ENCODE measurements around the gene ELOB. TPM values are rescaled to one million over a fixed set of nuclear protein-coding genes. Genes with fewer than 3 reads are reported as not detected.
"Not testable (repeated sequence)": the region's sequence is repeated elsewhere in the genome, so short reads cannot be mapped to it uniquely, and the experiment has no call there.

ELOB gene
- total and polyA plus RNA-seq, 2 donors (not counting 1 experiment from before 2014, with no cell fraction given) = 124 to 436 TPM

DNA sequence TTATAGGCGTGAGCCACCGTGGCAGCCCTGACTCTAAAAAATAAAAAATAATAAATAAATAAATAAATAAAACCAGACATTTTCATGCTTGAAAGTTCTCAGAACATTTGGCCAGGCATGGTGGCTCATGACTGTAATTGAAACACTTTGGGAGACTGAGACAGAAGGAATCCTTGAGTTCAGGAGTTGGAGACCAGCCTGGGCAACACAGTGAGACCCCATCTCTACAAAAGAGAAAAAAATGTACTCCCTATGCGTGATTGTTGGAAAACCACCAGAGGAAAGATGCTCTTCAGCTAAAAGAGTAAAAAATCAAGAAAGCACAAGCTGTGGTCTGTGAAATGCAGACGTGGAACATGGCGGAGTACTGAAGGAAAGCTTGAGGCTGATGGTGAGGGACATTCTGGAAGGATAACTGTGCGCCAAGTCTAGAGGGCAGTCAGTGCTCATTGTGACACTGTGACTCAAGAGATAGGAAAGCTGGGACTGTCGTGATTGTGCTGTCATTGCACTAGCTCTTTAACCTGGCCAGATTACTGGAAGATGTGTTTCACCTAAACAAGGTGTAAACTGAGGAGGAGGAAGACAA, 52.9 kb downstream of the ELOB start:
- no peaks in the 10 kb centered on the region for H3K79me2 ChIP-seq (ENCODE audit: control insufficient read depth, insufficient read depth, low read length)
- DNase-seq (ENCODE audit: low read depth in 2 of 2) = no peak
- TF ChIP-seq EZH2 (IDR thresholded peaks at IDR 0.05; ENCODE audit: low read length, missing control alignments) = no peak
- TF ChIP-seq, protein P1, sequence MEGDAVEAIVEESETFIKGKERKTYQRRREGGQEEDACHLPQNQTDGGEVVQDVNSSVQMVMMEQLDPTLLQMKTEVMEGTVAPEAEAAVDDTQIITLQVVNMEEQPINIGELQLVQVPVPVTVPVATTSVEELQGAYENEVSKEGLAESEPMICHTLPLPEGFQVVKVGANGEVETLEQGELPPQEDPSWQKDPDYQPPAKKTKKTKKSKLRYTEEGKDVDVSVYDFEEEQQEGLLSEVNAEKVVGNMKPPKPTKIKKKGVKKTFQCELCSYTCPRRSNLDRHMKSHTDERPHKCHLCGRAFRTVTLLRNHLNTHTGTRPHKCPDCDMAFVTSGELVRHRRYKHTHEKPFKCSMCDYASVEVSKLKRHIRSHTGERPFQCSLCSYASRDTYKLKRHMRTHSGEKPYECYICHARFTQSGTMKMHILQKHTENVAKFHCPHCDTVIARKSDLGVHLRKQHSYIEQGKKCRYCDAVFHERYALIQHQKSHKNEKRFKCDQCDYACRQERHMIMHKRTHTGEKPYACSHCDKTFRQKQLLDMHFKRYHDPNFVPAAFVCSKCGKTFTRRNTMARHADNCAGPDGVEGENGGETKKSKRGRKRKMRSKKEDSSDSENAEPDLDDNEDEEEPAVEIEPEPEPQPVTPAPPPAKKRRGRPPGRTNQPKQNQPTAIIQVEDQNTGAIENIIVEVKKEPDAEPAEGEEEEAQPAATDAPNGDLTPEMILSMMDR (conservative IDR thresholded peaks at IDR 0.05 in 1 of 2, IDR thresholded peaks at IDR 0.05 in 1 of 2; ENCODE audit: low read depth in 1 of 2, low read length in 2 of 2) = no peak
- no peaks in the 10 kb centered on the region for H4K20me1 ChIP-seq (ENCODE audit: control insufficient read depth, extremely low read depth, insufficient read depth, low read length)
- H3K4me1 ChIP-seq (ENCODE audit: control insufficient read depth, extremely low read depth, insufficient read depth, low read length) = no peaks in the 10 kb centered on the region
- peaks cover 4% of the 10 kb centered on the region for H3K27me3 ChIP-seq (ENCODE audit: control insufficient read depth, insufficient read depth, low read length)
- no peak overlapping the region for H3K4me3 ChIP-seq (replicated peaks in 1 of 4; ENCODE audit: control extremely low read depth in 1 of 4, insufficient read depth in 1 of 4, low read depth in 3 of 4, low read length in 4 of 4)
- no peaks in the 10 kb centered on the region for H3K36me3 ChIP-seq (ENCODE audit: control insufficient read depth, insufficient read depth, low read length)
- no peak overlapping the region for H3K9ac ChIP-seq (ENCODE audit: insufficient read depth, low read length)
- no peaks in the 10 kb centered on the region for H3K9me3 ChIP-seq (ENCODE audit: control insufficient read depth, insufficient read depth, low read depth, low read length)
- H2AFZ ChIP-seq (ENCODE audit: low read length) = no peak overlapping the region
- H3K27ac ChIP-seq (ENCODE audit: insufficient read depth, low read length) = no peak overlapping the region
- H3K4me2 ChIP-seq (ENCODE audit: extremely low read depth, insufficient read depth, low read length) = no peak overlapping the region

DNA sequence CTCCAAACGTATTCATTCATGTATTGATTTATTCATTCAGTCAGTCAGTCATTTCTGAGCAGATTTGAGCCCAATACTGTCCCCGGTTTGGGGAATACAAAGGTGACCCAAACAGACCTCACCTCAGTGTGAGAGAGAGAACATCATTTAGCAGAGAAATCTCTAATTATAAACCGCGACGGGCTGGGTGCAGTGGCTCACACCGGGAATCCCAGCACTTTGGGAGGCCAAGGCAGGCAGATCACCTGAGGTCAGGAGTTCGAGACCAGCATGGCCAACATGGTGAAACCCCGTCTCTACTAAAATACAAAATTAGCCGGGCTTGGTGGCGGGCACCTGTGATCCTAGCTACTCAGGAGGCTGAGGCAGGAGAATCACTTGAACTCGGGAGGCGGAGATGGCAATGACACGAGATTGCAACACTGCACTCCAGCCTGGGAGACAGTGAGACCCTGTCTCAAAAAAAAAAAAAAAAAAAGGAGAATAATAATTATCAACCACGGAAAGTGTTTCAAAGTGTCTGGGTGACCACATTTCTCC, 55.4 kb downstream of the ELOB start:
- H2AFZ ChIP-seq (ENCODE audit: low read length) = peak overlapping the region; percentile 75
- H3K4me2 ChIP-seq (ENCODE audit: extremely low read depth, insufficient read depth, low read length) = peak overlapping the region; percentile 25
- H3K79me2 ChIP-seq (ENCODE audit: control insufficient read depth, insufficient read depth, low read length); DNase-seq (ENCODE audit: low read depth in 2 of 2); H3K4me1 ChIP-seq (ENCODE audit: control insufficient read depth, extremely low read depth, insufficient read depth, low read length); H3K9me3 ChIP-seq (ENCODE audit: control insufficient read depth, insufficient read depth, low read depth, low read length); H3K27me3 ChIP-seq (ENCODE audit: control insufficient read depth, insufficient read depth, low read length); H3K9ac ChIP-seq (ENCODE audit: insufficient read depth, low read length); H4K20me1 ChIP-seq (ENCODE audit: control insufficient read depth, extremely low read depth, insufficient read depth, low read length); H3K36me3 ChIP-seq (ENCODE audit: control insufficient read depth, insufficient read depth, low read length); H3K27ac ChIP-seq (ENCODE audit: insufficient read depth, low read length): not testable (repeated sequence)
- H3K4me3 ChIP-seq (replicated peaks in 1 of 4; ENCODE audit: control extremely low read depth in 1 of 4, insufficient read depth in 1 of 4, low read depth in 3 of 4, low read length in 4 of 4) = peak overlapping the region; percentile 22 to 69 (median 45)

Other genes starting within 250 kb of the ELOB start
- not detected in 2 replicates for gene CEMP1, start 245.9 kb downstream of the ELOB start, total RNA-seq
- not detected in 2 replicates for gene CEMP1, start 245.9 kb downstream of the ELOB start, polyA plus RNA-seq
- 17.7 and 25.9 TPM in 2 replicates for gene PDPK1, start 239.3 kb downstream of the ELOB start, total RNA-seq
- gene PDPK1, start 239.3 kb downstream of the ELOB start, polyA plus RNA-seq = 30.7 and 32.1 TPM in 2 replicates
- gene KCTD5, start 94.8 kb downstream of the ELOB start, total RNA-seq = 15.2 and 21.6 TPM in 2 replicates
- gene KCTD5, start 94.8 kb downstream of the ELOB start, polyA plus RNA-seq = 25.9 and 35.2 TPM in 2 replicates
- 1.0 and 1.2 TPM in 2 replicates for gene PRSS27, start 57.1 kb downstream of the ELOB start, total RNA-seq
- gene PRSS27, start 57.1 kb downstream of the ELOB start, polyA plus RNA-seq = 0.16 and 0.24 TPM in 2 replicates
- 43.9 and 74.3 TPM in 2 replicates for gene SRRM2, start 24.6 kb downstream of the ELOB start, total RNA-seq
- gene SRRM2, start 24.6 kb downstream of the ELOB start, polyA plus RNA-seq = 55.2 and 85.6 TPM in 2 replicates
- not detected in 2 replicates for gene PRSS33, start 10.3 kb upstream of the ELOB start, total RNA-seq
- not detected in 2 replicates for gene PRSS33, start 10.3 kb upstream of the ELOB start, polyA plus RNA-seq
- gene PRSS41, start 21.2 kb upstream of the ELOB start, total RNA-seq = not detected in 2 replicates
- gene PRSS41, start 21.2 kb upstream of the ELOB start, polyA plus RNA-seq = not detected in 2 replicates
- 0.17 and 0.77 TPM in 2 replicates for gene PRSS21, start 40.0 kb upstream of the ELOB start, total RNA-seq
- gene PRSS21, start 40.0 kb upstream of the ELOB start, polyA plus RNA-seq = 0.15 and 0.22 TPM in 2 replicates
- gene ZG16B, start 53.0 kb upstream of the ELOB start, total RNA-seq = not detected in 2 replicates
- 0.14 TPM in 1 of 2 replicates, not detected in the other for gene ZG16B, start 53.0 kb upstream of the ELOB start, polyA plus RNA-seq
- gene PRSS22, start 80.9 kb upstream of the ELOB start, total RNA-seq = 0.17 TPM in 1 of 2 replicates, not detected in the other
- not detected in 2 replicates for gene PRSS22, start 80.9 kb upstream of the ELOB start, polyA plus RNA-seq
- 55.2 and 56.8 TPM in 2 replicates for gene FLYWCH2, start 105.9 kb upstream of the ELOB start, total RNA-seq
- gene FLYWCH2, start 105.9 kb upstream of the ELOB start, polyA plus RNA-seq = 18.1 and 21.2 TPM in 2 replicates
- 44.4 and 58.5 TPM in 2 replicates for gene FLYWCH1, start 134.7 kb upstream of the ELOB start, total RNA-seq
- gene FLYWCH1, start 134.7 kb upstream of the ELOB start, polyA plus RNA-seq = 12.0 and 16.4 TPM in 2 replicates
- not detected in 2 replicates for gene KREMEN2, start 187.0 kb upstream of the ELOB start, total RNA-seq
- gene KREMEN2, start 187.0 kb upstream of the ELOB start, polyA plus RNA-seq = not detected in 2 replicates
- 1.0 and 1.5 TPM in 2 replicates for gene PAQR4, start 192.1 kb upstream of the ELOB start, total RNA-seq
- 3.0 and 8.7 TPM in 2 replicates for gene PAQR4, start 192.1 kb upstream of the ELOB start, polyA plus RNA-seq
- gene PKMYT1, start 203.2 kb upstream of the ELOB start, total RNA-seq = 0.26 and 1.2 TPM in 2 replicates
- 2.7 and 8.3 TPM in 2 replicates for gene PKMYT1, start 203.2 kb upstream of the ELOB start, polyA plus RNA-seq
- gene CLDN9, start 235.6 kb upstream of the ELOB start, total RNA-seq = not detected in 2 replicates
- gene CLDN9, start 235.6 kb upstream of the ELOB start, polyA plus RNA-seq = not detected in 2 replicates
- 0.26 TPM in 1 of 2 replicates, not detected in the other for gene CLDN6, start 240.9 kb upstream of the ELOB start, total RNA-seq
- 0.03 TPM in 1 of 2 replicates, not detected in the other for gene CLDN6, start 240.9 kb upstream of the ELOB start, polyA plus RNA-seq
- gene TNFRSF12A, start 243.1 kb upstream of the ELOB start, total RNA-seq = 159 and 196 TPM in 2 replicates
- 80.7 and 110 TPM in 2 replicates for gene TNFRSF12A, start 243.1 kb upstream of the ELOB start, polyA plus RNA-seq
- gene HCFC1R1, start 246.7 kb upstream of the ELOB start, total RNA-seq = 36.0 and 75.5 TPM in 2 replicates
- 44.9 and 58.0 TPM in 2 replicates for gene HCFC1R1, start 246.7 kb upstream of the ELOB start, polyA plus RNA-seq
- gene THOC6, start 246.8 kb upstream of the ELOB start, total RNA-seq = 25.4 and 26.6 TPM in 2 replicates
- 17.6 and 19.7 TPM in 2 replicates for gene THOC6, start 246.8 kb upstream of the ELOB start, polyA plus RNA-seq

Data from fibroblast of lung (primary cell).